Mucosa of stomach (tissue), 1 donor: Measurements from ENCODE around the gene PYROXD2.

Experiments used
- H3K27me3 ChIP-seq: one replicate; pipeline ENCODE4 v1.7.0; 2013; ENCODE audit warnings: mild to moderate bottlenecking, low read length; ENCODE audit not compliant: control insufficient read depth, insufficient read depth
- H3K36me3 ChIP-seq: one replicate; pipeline ENCODE4 v1.7.0; 2013; ENCODE audit warnings: low read length; ENCODE audit not compliant: control insufficient read depth, insufficient read depth
- H3K4me1 ChIP-seq: one replicate; pipeline ENCODE4 v1.7.0; 2013; ENCODE audit warnings: mild to moderate bottlenecking, low read length; ENCODE audit not compliant: control insufficient read depth, insufficient read depth
- H3K4me3 ChIP-seq: one replicate; pipeline ENCODE4 v1.7.0; 2013; ENCODE audit warnings: low read length
- H3K9ac ChIP-seq: one replicate; pipeline ENCODE4 v1.7.0; 2013; ENCODE audit warnings: mild to moderate bottlenecking, low read length, moderate library complexity
- H3K9me3 ChIP-seq: one replicate; pipeline ENCODE4 v1.7.0; 2013; ENCODE audit warnings: mild to moderate bottlenecking, low read length, moderate library complexity; ENCODE audit not compliant: control insufficient read depth
- donor health status: Pancreatic carcinoma.

Gene PYROXD2

DNA sequence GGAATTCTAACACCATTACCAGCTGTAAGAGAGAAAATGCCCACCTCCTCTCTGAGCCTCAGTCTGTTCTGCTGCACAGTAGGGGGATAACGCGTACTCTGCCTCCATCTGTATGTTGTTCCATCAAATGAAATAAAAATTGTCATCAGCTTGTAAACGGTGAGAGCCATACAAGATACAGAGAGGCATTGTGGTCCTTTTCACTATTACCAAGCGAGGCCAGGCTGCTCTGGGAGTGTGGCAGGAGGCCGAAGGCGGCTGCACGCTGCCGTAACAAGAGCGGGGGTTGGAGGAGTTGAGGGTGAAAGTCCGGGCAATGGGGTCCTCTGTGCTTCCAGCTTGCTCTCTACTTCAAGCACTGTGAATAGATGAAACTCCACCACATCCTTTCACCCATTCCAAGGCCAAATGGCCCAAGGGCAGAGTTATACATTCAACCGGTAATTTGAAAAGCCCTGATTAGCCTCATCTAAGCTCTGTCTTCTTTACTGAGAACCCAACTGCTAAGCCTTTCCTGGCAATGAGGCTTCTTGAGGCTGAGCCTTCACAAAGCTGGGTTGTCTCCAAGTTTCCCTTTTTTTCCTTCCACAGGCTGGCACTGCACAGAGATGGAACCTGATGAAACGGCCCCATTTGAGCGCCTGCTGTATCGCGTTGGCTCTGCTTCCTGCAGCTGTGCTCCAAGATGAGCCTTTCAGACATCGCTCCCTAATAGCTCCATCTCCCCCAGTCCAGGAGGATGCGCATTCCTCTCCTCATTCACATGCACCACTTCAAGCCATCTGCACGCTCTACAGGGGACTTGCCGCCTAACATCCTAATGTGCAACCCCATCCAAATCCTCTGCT, 47.2 kb downstream of the PYROXD2 start:
- Histone ChIP-seq H3K4me3 (no peak overlapping the region), H3K36me3 (no peaks in the 10 kb centered on the region), H3K27me3 (no peaks in the 10 kb centered on the region), H3K4me1 (no peaks in the 10 kb centered on the region), H3K9me3 (no peaks in the 10 kb centered on the region), H3K9ac (no peak overlapping the region)

DNA sequence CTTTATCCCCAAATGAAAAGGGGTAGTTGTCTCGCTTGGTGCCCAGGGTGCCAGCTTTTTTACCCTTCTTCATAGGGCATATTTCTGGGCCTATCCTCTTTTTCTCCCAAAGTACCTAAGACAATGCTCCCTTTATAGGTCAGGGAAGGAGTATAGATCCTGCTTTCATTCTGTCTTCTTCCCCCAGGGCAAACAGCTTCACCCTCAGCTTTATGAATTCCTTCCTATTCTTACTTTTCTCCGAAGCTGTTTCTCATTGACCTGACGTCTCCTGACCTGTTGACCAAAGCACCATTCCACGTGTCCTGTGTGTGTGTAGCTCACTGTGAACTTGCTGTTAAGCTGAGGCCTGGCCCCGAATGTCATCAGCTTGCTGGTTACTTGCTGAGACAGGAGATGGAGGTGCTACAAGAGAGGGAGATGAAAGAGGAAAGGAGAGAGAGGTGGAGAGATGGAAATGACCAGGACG, 48.9 kb downstream of the PYROXD2 start:
- H3K36me3 ChIP-seq, result no peaks in the 10 kb centered on the region
- no peak overlapping the region for H3K4me3 ChIP-seq

DNA sequence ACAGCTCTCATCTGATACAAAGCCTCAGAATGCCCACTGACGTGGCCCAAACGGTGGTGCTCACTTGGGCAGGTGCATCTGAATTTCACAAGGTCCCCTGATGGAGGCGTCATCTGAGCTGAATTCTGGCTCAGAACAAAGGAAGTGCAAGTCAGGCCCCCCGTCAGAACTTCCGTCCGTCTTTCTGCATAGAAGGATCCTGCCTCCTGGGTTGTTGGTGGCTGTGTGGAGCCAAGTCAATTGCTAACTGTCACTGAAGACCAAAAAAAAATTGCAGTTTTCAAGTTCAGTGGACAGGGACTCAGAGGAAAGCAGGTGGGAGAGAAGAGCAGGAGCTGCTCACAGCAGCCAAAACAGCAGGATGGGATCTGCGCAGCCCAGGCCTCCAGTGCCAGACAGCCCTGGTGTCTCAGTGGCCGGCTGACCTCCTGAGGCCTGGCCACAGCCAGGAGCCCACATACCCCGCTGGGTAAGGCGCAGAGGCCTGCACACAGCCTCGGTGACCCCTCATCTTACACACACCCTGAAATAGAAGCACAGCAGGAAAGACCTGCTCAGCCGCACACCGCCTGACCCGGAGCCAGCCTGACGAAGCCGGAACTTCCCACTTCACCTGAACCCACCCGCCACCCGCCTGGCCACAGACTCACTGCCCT, 49.4 kb downstream of the PYROXD2 start:
- Histone ChIP-seq H3K4me1 (no peaks in the 10 kb centered on the region), H3K9ac (no peak overlapping the region), H3K36me3 (no peaks in the 10 kb centered on the region), H3K4me3 (no peak overlapping the region), H3K27me3 (no peaks in the 10 kb centered on the region), H3K9me3 (no peaks in the 10 kb centered on the region)

More for the DNA sequence above, 48.9 kb downstream of the PYROXD2 start:
- no peaks in the 10 kb centered on the region for H3K4me1 ChIP-seq
- no peaks in the 10 kb centered on the region for H3K27me3 ChIP-seq
- H3K9ac ChIP-seq, result no peak overlapping the region
- H3K9me3 ChIP-seq, result no peaks in the 10 kb centered on the region

DNA sequence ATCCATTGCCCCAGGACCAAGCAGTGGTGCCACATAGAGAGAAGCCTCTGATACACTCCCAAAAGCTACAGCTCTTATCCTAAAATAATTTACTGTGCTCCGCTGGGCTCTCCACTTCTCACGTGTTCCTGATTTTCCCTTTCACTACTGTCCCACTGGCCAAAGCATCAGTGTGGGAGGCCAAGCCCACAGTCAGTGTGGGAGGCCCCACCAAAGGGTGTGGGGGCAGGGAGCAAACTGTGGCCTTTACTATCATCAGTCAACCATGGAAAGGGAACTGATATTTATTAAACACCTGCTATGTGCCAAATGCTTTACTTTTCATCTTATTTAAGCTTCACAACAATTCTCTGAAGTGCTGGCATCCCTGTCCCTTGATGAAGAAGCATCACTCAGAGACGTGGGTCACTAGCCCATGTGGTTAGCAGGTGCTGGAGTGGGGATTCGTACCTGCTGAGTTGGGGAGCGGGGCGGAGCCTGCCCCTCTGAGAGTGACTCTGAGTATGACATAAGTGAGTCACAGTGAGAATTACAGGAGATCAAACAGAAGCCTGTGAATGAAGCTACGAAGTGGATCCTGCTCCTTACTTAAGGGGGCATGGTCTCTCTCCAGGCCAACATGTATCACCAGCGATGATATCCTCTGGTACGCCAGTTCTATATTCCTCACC, 50.4 kb downstream of the PYROXD2 start:
- no peaks in the 10 kb centered on the region for H3K27me3 ChIP-seq
- H3K36me3 ChIP-seq, result no peaks in the 10 kb centered on the region
- H3K9me3 ChIP-seq, result no peaks in the 10 kb centered on the region
- no peaks in the 10 kb centered on the region for H3K4me1 ChIP-seq
- no peak overlapping the region for H3K9ac ChIP-seq
- no peak overlapping the region for H3K4me3 ChIP-seq

DNA sequence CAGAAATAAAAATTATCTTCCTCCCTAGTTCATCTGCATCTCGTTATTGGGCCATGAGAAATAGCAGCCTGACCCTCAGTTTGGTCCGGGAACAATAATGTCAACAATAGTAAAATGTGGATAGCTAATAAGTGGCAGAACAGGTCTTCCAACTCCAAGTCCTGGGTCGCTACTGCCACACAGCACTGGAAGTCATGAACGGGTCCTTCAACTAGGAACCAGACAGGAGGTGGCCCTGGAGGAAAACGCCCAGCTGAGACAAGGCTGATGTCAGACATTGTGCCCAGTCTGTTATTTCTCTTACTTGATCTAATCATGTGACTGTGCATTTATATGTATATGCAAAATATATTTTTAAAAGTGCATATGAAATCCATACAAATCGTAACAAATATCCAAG, 51.8 kb downstream of the PYROXD2 start:
- Histone ChIP-seq H3K4me1 (no peaks in the 10 kb centered on the region), H3K9ac (no peak overlapping the region), H3K4me3 (no peak overlapping the region), H3K36me3 (no peaks in the 10 kb centered on the region), H3K9me3 (no peaks in the 10 kb centered on the region), H3K27me3 (no peaks in the 10 kb centered on the region)

DNA sequence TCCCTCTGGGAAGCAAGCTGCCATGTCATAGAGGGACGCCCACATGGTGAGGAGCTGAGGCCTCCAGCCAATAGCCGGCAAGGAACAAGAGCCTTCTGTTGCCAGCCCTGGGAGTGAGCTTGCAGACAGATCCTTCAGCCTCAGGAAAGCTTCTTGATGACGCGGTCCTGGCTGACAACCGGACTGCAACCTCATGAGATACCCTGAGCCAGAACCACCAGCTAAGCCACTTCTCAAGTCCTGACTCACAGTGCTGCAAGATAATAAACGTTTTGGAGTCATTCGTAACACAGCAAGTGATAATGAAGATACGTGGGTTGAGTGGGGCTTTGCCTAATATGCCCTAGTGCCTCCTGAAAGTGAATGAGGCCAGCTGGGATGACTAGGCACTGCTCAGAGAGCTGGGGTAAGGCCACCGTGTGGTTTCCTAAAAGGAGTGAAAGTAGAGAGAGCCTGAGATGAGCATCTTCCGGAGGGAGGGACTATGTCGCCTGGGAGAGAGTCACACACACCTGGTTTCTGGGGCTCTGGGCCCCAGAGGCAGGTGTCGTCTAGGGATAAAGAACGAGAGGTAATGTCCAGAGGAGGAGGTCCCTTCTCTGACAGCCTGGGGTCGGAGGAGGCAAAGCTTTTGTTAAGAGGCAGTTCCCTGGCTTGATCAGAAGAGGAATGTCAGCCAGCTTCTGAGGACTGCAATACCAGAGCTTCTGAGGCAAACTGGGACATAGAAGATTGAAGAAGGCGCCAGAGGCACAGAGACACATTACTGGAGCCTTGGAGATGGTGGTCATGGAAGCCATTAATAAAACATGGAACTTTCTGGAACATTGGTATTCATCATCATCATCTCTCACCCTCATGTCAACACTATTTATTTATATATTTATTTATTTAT, 53.6 kb downstream of the PYROXD2 start:
- no peak overlapping the region for H3K9ac ChIP-seq
- no peaks in the 10 kb centered on the region for H3K4me1 ChIP-seq

DNA sequence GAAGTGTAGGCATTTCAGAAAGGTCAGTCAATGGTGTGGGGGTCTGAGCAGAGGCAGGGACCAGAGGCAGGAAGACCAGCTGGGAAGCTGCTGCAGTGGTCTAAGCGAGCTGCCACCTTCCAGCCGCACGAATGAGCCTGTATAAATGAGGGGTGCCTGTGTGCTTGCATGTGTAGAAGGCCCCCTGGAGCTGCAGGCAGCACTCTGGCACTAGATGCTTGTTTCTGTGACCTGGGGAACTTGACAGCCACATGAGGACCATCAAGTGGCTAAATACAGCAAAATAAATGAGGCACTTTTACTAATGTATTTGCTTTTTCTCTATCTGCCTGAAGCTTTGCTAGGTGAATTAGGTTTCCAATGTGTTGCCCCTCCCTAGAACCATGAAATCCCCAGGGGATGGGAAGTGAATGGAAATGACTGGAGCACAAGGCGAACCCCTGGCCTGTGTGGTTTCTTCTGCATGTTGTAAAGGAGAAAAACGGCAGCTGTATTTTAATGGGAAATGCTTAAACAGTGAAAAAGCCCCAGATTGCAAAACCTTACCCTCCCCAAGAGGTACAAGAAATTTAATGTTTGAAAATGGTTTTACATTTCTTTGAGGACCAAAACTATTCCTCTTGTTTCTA, 57.7 kb downstream of the PYROXD2 start:
- Histone ChIP-seq H3K9me3 (no peaks in the 10 kb centered on the region), H3K4me1 (no peaks in the 10 kb centered on the region), H3K27me3 (no peaks in the 10 kb centered on the region)

More for the DNA sequence above, 53.6 kb downstream of the PYROXD2 start:
- H3K27me3 ChIP-seq, result no peaks in the 10 kb centered on the region
- no peak overlapping the region for H3K4me3 ChIP-seq
- H3K9me3 ChIP-seq, result no peaks in the 10 kb centered on the region
- no peaks in the 10 kb centered on the region for H3K36me3 ChIP-seq

DNA sequence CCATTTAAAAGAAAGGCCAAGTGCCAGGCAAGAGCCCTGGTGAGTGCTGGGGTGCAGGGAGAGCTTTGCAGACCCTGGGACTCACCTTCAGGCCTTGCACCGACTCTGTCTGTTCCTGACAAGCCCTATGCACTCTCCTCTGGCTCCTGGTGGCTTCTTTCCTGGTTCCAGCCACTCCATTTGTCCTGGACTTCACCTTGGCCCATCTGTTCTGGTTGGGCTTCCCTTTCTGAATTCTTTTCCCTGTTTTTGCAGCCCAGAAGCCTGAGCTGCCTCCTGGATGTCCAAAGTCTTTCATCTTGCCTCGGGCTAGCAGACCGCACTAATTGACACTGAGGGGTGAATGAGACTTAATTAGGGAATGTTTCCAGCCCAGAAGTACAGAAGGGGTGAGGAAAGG, 60.5 kb downstream of the PYROXD2 start:
- Histone ChIP-seq H3K36me3 (no peaks in the 10 kb centered on the region), H3K27me3 (no peaks in the 10 kb centered on the region), H3K9ac (no peak overlapping the region), H3K9me3 (no peaks in the 10 kb centered on the region), H3K4me3 (no peak overlapping the region), H3K4me1 (no peaks in the 10 kb centered on the region)

More for the DNA sequence above, 57.7 kb downstream of the PYROXD2 start:
- no peak overlapping the region for H3K9ac ChIP-seq
- no peak overlapping the region for H3K4me3 ChIP-seq
- H3K36me3 ChIP-seq, result no peaks in the 10 kb centered on the region

DNA sequence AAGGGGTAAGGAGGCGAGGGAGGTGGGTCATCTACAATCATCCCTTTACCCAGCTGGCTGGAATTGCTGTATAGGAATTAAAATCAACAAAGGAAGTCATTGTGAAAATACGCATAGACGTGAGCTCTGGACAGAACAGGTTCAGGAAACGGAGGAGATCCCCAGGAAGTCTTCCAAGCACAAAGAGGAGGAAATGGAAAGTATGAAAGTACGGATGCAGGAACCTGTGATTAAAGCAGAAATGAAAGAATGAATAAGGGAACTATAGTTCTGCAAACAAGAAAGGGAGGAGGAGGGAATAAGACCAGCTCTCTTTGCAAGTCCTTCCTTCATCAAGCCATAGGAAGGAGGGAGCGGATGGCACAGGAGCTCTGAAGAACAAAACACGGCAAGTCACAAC, 61.8 kb downstream of the PYROXD2 start:
- Histone ChIP-seq H3K27me3 (no peaks in the 10 kb centered on the region), H3K9me3 (no peaks in the 10 kb centered on the region), H3K4me3 (no peak overlapping the region), H3K36me3 (no peaks in the 10 kb centered on the region), H3K4me1 (no peaks in the 10 kb centered on the region), H3K9ac (no peak overlapping the region)

DNA sequence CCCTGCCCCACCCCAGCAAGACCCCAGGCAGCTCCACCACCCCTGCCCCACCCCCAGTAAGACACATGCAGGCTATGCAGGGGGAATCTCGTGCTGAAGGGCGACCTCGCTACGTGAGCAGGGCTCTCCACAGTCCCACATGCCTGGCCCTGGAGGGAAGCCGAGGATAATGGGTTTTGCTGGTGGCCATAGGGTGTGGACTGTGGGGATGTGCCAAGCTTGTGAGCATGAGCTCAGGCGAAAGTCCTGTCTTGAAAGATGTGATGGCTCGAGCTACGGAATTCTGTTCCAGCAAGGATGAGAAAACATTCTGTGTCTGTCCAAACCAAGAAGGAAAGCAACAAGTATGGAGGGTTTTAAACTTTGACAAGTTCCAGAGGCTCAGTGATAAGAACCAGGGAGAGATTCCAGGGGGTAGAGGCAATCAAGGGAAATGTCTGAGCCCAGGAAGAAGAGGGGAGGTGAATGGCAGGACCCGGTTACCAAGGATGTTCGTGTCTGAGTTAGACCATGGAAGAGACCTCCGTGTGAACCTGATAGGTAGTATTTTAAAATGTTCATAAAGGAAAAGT, 63.1 kb downstream of the PYROXD2 start:
- Histone ChIP-seq H3K9ac (no peak overlapping the region), H3K27me3 (no peaks in the 10 kb centered on the region), H3K9me3 (no peaks in the 10 kb centered on the region), H3K36me3 (no peaks in the 10 kb centered on the region), H3K4me1 (no peaks in the 10 kb centered on the region), H3K4me3 (no peak overlapping the region)

DNA sequence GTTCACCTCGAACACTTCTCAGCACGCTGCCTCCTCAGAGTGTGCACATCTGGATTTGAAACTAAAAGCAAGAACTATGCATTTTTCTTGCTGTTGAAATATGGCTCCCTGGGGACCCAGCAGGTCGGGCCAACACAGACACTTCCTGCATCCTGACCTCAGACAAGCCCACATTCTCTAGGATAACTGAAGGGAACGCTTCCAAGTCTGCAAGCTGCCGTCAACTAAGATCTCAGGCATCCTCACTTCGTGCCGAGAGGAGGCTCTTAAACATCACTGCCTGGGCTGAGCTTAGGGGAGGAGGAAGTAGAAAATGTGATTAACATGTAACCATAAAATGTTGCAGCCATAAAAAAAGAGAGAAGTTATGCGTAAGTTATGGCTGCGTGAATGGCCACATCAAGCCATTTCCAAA, 65.5 kb downstream of the PYROXD2 start:
- Histone ChIP-seq H3K4me3 (no peak overlapping the region), H3K9me3 (no peaks in the 10 kb centered on the region), H3K27me3 (no peaks in the 10 kb centered on the region), H3K36me3 (no peaks in the 10 kb centered on the region), H3K4me1 (no peaks in the 10 kb centered on the region), H3K9ac (no peak overlapping the region)
